ENCODE measurements around the gene BCO2.

Gene BCO2

GRCh38 chr11:112219476-112220232 lies 44.3 kb downstream of the BCO2 start:
- peak; percentile 39 to 45 for DNase-seq

- no peak for DNase-seq
Observed at GRCh38 chr11:112221274-112221835, 46.0 kb downstream of the BCO2 start.

- no peak for DNase-seq
Observed at GRCh38 chr11:112222303-112222702, 47.0 kb downstream of the BCO2 start.

- no peak for DNase-seq
Observed at GRCh38 chr11:112223121-112223520, 47.8 kb downstream of the BCO2 start.

- no peak for DNase-seq
Observed at GRCh38 chr11:112223754-112224532, 48.6 kb downstream of the BCO2 start.

- no peak for DNase-seq
Observed at GRCh38 chr11:112225753-112226061, 50.4 kb downstream of the BCO2 start.

- DNase-seq = peak; percentile 87 to 90
Observed at GRCh38 chr11:112226062-112226830, 50.9 kb downstream of the BCO2 start, which contains the start of gene PTS. Gene PTS (plus strand): TSS chr11:112226428. CDS start chr11:112226444, 16 bp downstream.

- no peak for DNase-seq
Observed at GRCh38 chr11:112226831-112227401, 51.6 kb downstream of the BCO2 start.

- no peak for DNase-seq
Observed at GRCh38 chr11:112227471-112227870, 52.2 kb downstream of the BCO2 start.

- no peak for DNase-seq
Observed at GRCh38 chr11:112228706-112229105, 53.4 kb downstream of the BCO2 start.

- DNase-seq = no peak
Observed at GRCh38 chr11:112229159-112229558, 53.8 kb downstream of the BCO2 start.

- DNase-seq = no peak
Observed at GRCh38 chr11:112229746-112230433, 54.6 kb downstream of the BCO2 start.

- no peak for DNase-seq
Observed at GRCh38 chr11:112231952-112232351, 56.6 kb downstream of the BCO2 start.

- no peak for DNase-seq
Observed at GRCh38 chr11:112235750-112236390, 60.6 kb downstream of the BCO2 start.

- no peak for DNase-seq
Observed at GRCh38 chr11:112237451-112237850, 62.1 kb downstream of the BCO2 start.

- DNase-seq = no peak
Observed at GRCh38 chr11:112238041-112238440, 62.7 kb downstream of the BCO2 start.

GRCh38 chr11:112241486-112241885 lies 66.2 kb downstream of the BCO2 start:
- DNase-seq = no peak

- DNase-seq = no peak
Observed at GRCh38 chr11:112247201-112247600, 71.9 kb downstream of the BCO2 start.

- DNase-seq = no peak
Observed at GRCh38 chr11:112248201-112248600, 72.9 kb downstream of the BCO2 start.

GRCh38 chr11:112249871-112250610 lies 74.7 kb downstream of the BCO2 start:
- DNase-seq = no peak

Measured in activated T-cell treated with anti-CD3 and anti-CD28 coated beads, Interleukin-2, amount 50 U/mL, for 48 hours (primary cell).